Transverse colon (tissue), 3 donors: ENCODE results near the gene ALPP.

Experiments used
- POLR2A ChIP-seq: fragments of 450-650 bp; IDR thresholded peaks from one replicate; pipeline ENCODE4 v1.6.1; 2016; ENCODE audit warnings: antibody characterized with exemption, mild to moderate bottlenecking, moderate library complexity
- POLR2AphosphoS5 ChIP-seq, 3 donors: sonication (generic); formaldehyde crosslinking; IDR thresholded peaks; one replicate each; pipeline ENCODE4 v1.6.1; 2016; ENCODE audit warnings: antibody characterized with exemption in 3 of 3

GRCh38 chr2:232422051-232422450 lies 43.5 kb downstream of the ALPP start:
- TF ChIP-seq POLR2A: no peak
- TF ChIP-seq POLR2AphosphoS5 (IDR thresholded peaks at IDR 0.05): no peak
